HFFc6 (cell line): ENCODE data around the gene FNIP1. TPM values are rescaled to one million over a fixed set of nuclear protein-coding genes. Genes with fewer than 3 reads are reported as not detected.

Source experiments
- DNase-seq: peaks from one replicate; pipeline ENCODE4 v3.0.0-alpha.2; 2018
- H3K27ac Mint-ChIP-seq: 2 replicates; pipeline ENCODE4 v1.8.0; 2020; ENCODE audit warnings: mild to moderate bottlenecking, mixed read lengths
- H3K27me3 Mint-ChIP-seq: 2 replicates; pipeline ENCODE4 v1.8.0; 2021; ENCODE audit warnings: mild to moderate bottlenecking, moderate library complexity, mixed read lengths; ENCODE audit not compliant: insufficient read depth
- H3K36me3 Mint-ChIP-seq: 2 replicates; pipeline ENCODE4 v1.8.0; 2021; ENCODE audit warnings: low read depth, mixed read lengths
- H3K4me1 Mint-ChIP-seq: 2 replicates; pipeline ENCODE4 v1.8.0; 2020; ENCODE audit warnings: low read depth, mixed read lengths
- H3K4me3 Mint-ChIP-seq: 2 replicates; pipeline ENCODE4 v1.8.0; 2020; ENCODE audit warnings: mild to moderate bottlenecking, moderate library complexity, mixed read lengths
- H3K9me3 Mint-ChIP-seq: 2 replicates; pipeline ENCODE4 v1.8.0; 2020; ENCODE audit warnings: mild to moderate bottlenecking, mixed read lengths
- CTCF ChIP-seq: fragments of 200-600 bp; sonication (generic); IDR thresholded peaks from 2 replicates; pipeline ENCODE4 v1.5.0; 2021; ENCODE audit warnings: antibody characterized with exemption, mild to moderate bottlenecking
- total RNA-seq, 6 experiments: library from RNA; stranded (reverse); fragmentation: NEBNext Ultra II Directional; extraction: Animal tissue kit (Norgen Biotek cat#: 25700); gene quantifications; 2 replicates in 1 of 6; 3 replicates in 5 of 6; pipeline ENCODE4 v1.2.3, GENCODE V29; 2021

FNIP1 gene
- total RNA-seq, 6 experiments from 2014 or later = 19.9 to 24.8 (median 22.1) TPM

GRCh38 chr5:131824631-131825030 is 27.8 kb upstream of the FNIP1 start:
- Mint-ChIP-seq H3K4me3 (no peak overlapping the region), H3K9me3 (no peaks in the 10 kb centered on the region), H3K4me1 (peaks cover 14% of the 10 kb centered on the region), H3K27me3 (peaks cover 4% of the 10 kb centered on the region; the same call in 1 of the 2 replicates), H3K36me3 (no peaks in the 10 kb centered on the region), H3K27ac (no peak overlapping the region)
- TF ChIP-seq CTCF = no peak
- no peak for DNase-seq

GRCh38 chr5:131821221-131821620 is 24.4 kb upstream of the FNIP1 start:
- H3K27me3 Mint-ChIP-seq = peaks cover 4% of the 10 kb centered on the region; the same call in 1 of the 2 replicates
- DNase-seq = peak; percentile 2
- H3K9me3 Mint-ChIP-seq = no peaks in the 10 kb centered on the region
- H3K4me3 Mint-ChIP-seq = no peak overlapping the region
- no peak overlapping the region for H3K27ac Mint-ChIP-seq
- TF ChIP-seq CTCF = no peak
- peaks cover 14% of the 10 kb centered on the region for H3K4me1 Mint-ChIP-seq
- H3K36me3 Mint-ChIP-seq = no peaks in the 10 kb centered on the region

- H3K27ac Mint-ChIP-seq = no peak overlapping the region
- H3K4me3 Mint-ChIP-seq = no peak overlapping the region
- peaks cover 10% of the 10 kb centered on the region; the same call in 1 of the 2 replicates for H3K36me3 Mint-ChIP-seq
Measured at GRCh38 chr5:131818001-131818724, 21.3 kb upstream of the FNIP1 start.

GRCh38 chr5:131814990-131815389 is 18.2 kb upstream of the FNIP1 start:
- DNase-seq = peak; percentile 59
- Mint-ChIP-seq H3K27ac (peak overlapping the region; percentile 65), H3K27me3 (no peaks in the 10 kb centered on the region), H3K4me3 (no peak overlapping the region), H3K9me3 (0 out of 2 replicates have a peak, but pooled peaks cover 7% of the 10 kb centered on the region), H3K4me1 (peaks cover 24% of the 10 kb centered on the region), H3K36me3 (peaks cover 10% of the 10 kb centered on the region; the same call in 1 of the 2 replicates)
- TF ChIP-seq CTCF = no peak

More at GRCh38 chr5:131818001-131818724, 21.3 kb upstream of the FNIP1 start:
- peaks cover 27% of the 10 kb centered on the region for H3K4me1 Mint-ChIP-seq
- H3K27me3 Mint-ChIP-seq = no peaks in the 10 kb centered on the region
- no peak for TF ChIP-seq CTCF
- no peak for DNase-seq
- H3K9me3 Mint-ChIP-seq = 0 out of 2 replicates have a peak, but pooled peaks cover 7% of the 10 kb centered on the region

- peaks cover under 1% of the 10 kb centered on the region for H3K27me3 Mint-ChIP-seq
- H3K4me1 Mint-ChIP-seq = peaks cover 24% of the 10 kb centered on the region
- 0 out of 2 replicates have a peak, but pooled peaks cover 7% of the 10 kb centered on the region for H3K9me3 Mint-ChIP-seq
- H3K36me3 Mint-ChIP-seq = peaks cover 10% of the 10 kb centered on the region; the same call in 1 of the 2 replicates
- no peak for DNase-seq
- no peak overlapping the region for H3K27ac Mint-ChIP-seq
- H3K4me3 Mint-ChIP-seq = no peak overlapping the region
- TF ChIP-seq CTCF = no peak
Measured at GRCh38 chr5:131812371-131813160, 15.7 kb upstream of the FNIP1 start.
